Choroid plexus epithelial cell (primary cell): Measurements from ENCODE around the gene C3orf18.

Experiments
- DNase-seq: peaks from one replicate; pipeline ENCODE4 v3.0.0-alpha.2; 2010; ENCODE audit warnings: low read depth
- H3K4me3 ChIP-seq: 2 replicates; pipeline ENCODE4 v1.5.1; 2011; ENCODE audit warnings: low read depth, mild to moderate bottlenecking, control low read depth, low read length, moderate library complexity
- CTCF ChIP-seq: conservative IDR thresholded peaks from 2 replicates; pipeline ENCODE4 v1.5.1; 2011; ENCODE audit warnings: low read depth, mild to moderate bottlenecking, control low read depth, inconsistent platforms, low read length, moderate library complexity

The C3orf18 gene

GRCh38 chr3:50585919-50586762, 18.6 kb upstream of the C3orf18 start:
- no peak for TF ChIP-seq CTCF
- DNase-seq, result no peak
- H3K4me3 ChIP-seq, result no peak overlapping the region

DNA sequence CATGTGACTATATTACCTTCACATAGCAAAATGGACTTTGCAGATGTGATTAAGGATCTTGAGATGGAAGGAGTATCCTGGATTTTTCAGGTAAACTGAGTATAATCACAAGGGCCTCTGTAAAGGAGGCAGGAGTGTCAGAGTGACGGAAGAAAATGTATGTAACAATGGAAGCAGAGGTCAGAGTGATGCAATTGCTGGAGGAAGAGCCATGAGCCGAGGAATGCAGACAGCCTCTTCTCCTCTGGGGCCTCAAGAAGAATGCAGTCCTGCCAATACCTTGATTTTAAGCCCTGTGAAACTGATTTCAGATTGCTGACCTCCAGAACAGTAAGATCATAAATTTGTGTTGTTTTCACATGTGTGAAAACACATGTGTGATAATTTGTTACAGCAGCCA, 16.8 kb upstream of the C3orf18 start:
- no peak overlapping the region for H3K4me3 ChIP-seq
- peak; percentile 69 for DNase-seq
- no peak for TF ChIP-seq CTCF

GRCh38 chr3:50583897-50584296, 16.4 kb upstream of the C3orf18 start:
- no peak for TF ChIP-seq CTCF
- H3K4me3 ChIP-seq, result no peak overlapping the region
- DNase-seq, result no peak

DNA sequence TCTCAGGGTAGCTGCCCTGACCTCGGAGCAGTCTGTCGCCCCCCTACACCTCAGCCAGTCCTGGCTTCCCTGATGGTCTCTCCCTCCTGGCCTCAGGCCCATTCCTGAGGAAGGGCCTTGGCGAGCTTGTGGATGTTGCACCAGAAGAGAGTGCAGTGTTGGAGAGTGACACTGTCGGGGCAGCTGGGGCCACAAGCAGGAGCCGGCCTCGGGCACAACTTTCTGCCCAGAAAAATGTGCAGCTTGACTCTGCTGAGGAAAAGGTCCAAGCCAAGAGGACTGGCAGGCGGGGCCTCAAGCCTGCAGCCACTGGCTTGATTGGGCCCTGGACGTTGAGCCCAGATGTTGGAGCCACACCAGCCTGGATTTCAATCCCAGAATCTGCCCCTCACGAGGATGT, 14.5 kb upstream of the C3orf18 start:
- no peak for TF ChIP-seq CTCF
- H3K4me3 ChIP-seq, result no peak overlapping the region
- DNase-seq, result no peak

DNA sequence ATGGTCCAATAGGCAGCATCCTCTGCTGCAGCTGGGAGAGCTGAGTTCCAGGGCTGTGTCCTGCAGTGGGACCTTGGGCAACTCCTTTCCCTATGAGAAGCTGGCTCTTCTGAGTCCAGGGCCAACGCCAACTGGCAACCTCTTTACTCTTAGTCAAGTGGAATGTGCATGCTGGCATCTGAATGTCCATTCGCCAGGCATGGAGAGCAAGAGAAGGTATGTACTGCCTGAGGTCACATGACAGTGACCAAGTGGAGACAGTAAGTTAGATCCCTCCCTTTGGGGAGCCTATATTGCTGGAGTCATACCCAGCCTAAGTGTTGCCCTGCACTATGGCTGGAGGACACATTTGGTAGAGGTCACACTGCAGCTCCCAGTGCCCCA, 13.9 kb upstream of the C3orf18 start:
- no peak overlapping the region for H3K4me3 ChIP-seq
- TF ChIP-seq CTCF, result no peak
- no peak for DNase-seq

- no peak for DNase-seq
- no peak overlapping the region for H3K4me3 ChIP-seq
Observed at GRCh38 chr3:50580683-50581458, 13.3 kb upstream of the C3orf18 start.

More at GRCh38 chr3:50580683-50581458, 13.3 kb upstream of the C3orf18 start:
- TF ChIP-seq CTCF, result peak; percentile 33
